ENCODE data around the gene GNPDA1. TPM values are rescaled to one million over a fixed set of nuclear protein-coding genes. Genes with fewer than 3 reads are reported as not detected.
A peak's percentile ranks its signal among the peaks of the same experiment; 100 is the strongest.

GNPDA1 gene
- total RNA-seq, 1 donor from 2014 or later: 89.8 TPM

GRCh38 chr5:141965071-141965470, 47.8 kb downstream of the GNPDA1 start:
- no peak overlapping the region for H3K27ac ChIP-seq
- Mint-ChIP-seq H3K4me3 (no peak overlapping the region), H3K27me3 (ENCODE audit: insufficient read depth, low read depth) (peaks cover 3% of the 10 kb centered on the region), H3K9me3 (no peaks in the 10 kb centered on the region), H3K4me1 (peaks cover 23% of the 10 kb centered on the region), H3K36me3 (no peaks in the 10 kb centered on the region), H3K27ac (no peak overlapping the region)
- H3K27me3 ChIP-seq: no peaks in the 10 kb centered on the region
- no peak for DNase-seq (ENCODE audit: low spot score)
- H3F3A ChIP-seq (ENCODE audit: low read depth): peaks cover 11% of the 10 kb centered on the region
- peaks cover 7% of the 10 kb centered on the region for H3K79me2 ChIP-seq (ENCODE audit: low read depth)
- H3K36me3 ChIP-seq: no peaks in the 10 kb centered on the region
- H3K4me3 ChIP-seq: no peak overlapping the region
- no peak overlapping the region for H3K4me2 ChIP-seq
- TF ChIP-seq EZH2 (IDR thresholded peaks at IDR 0.05) (no peak), CTCF (IDR thresholded peaks at IDR 0.05) (no peak), EZH2phosphoT487 (IDR thresholded peaks at IDR 0.05) (no peak)
- no peaks in the 10 kb centered on the region for H4K20me1 ChIP-seq (ENCODE audit: low read depth)
- H3K9me3 ChIP-seq (ENCODE audit: low read depth): no peaks in the 10 kb centered on the region
- peaks cover 9% of the 10 kb centered on the region for H3K4me1 ChIP-seq
- H3K9ac ChIP-seq: no peak overlapping the region
- no peak overlapping the region for H2AFZ ChIP-seq (replicated peaks)

GRCh38 chr5:141963701-141964100, 49.1 kb downstream of the GNPDA1 start:
- Histone ChIP-seq H4K20me1 (ENCODE audit: low read depth) (no peaks in the 10 kb centered on the region), H3K4me3 (no peak overlapping the region), H3F3A (ENCODE audit: low read depth) (no peaks in the 10 kb centered on the region), H3K9ac (no peak overlapping the region), H3K4me2 (no peak overlapping the region), H3K79me2 (ENCODE audit: low read depth) (no peaks in the 10 kb centered on the region), H2AFZ (replicated peaks) (no peak overlapping the region), H3K4me1 (peaks cover 5% of the 10 kb centered on the region), H3K36me3 (no peaks in the 10 kb centered on the region), H3K27me3 (no peaks in the 10 kb centered on the region), H3K27ac (no peak overlapping the region), H3K9me3 (ENCODE audit: low read depth) (no peaks in the 10 kb centered on the region)
- DNase-seq (ENCODE audit: low spot score): no peak
- Mint-ChIP-seq H3K36me3 (no peaks in the 10 kb centered on the region), H3K4me3 (no peak overlapping the region), H3K4me1 (peaks cover 22% of the 10 kb centered on the region), H3K27ac (no peak overlapping the region), H3K9me3 (no peaks in the 10 kb centered on the region), H3K27me3 (ENCODE audit: insufficient read depth, low read depth) (peaks cover 2% of the 10 kb centered on the region)
- TF ChIP-seq CTCF (IDR thresholded peaks at IDR 0.05): no peak
- no peak for TF ChIP-seq EZH2 (IDR thresholded peaks at IDR 0.05)
- TF ChIP-seq EZH2phosphoT487 (IDR thresholded peaks at IDR 0.05): no peak

GRCh38 chr5:141961466-141961865, 51.4 kb downstream of the GNPDA1 start:
- Histone ChIP-seq H2AFZ (replicated peaks) (peak overlapping the region; percentile 34), H3K36me3 (no peaks in the 10 kb centered on the region), H3K27ac (no peak overlapping the region), H3K27me3 (no peaks in the 10 kb centered on the region), H3K4me2 (no peak overlapping the region), H3K9ac (no peak overlapping the region), H4K20me1 (ENCODE audit: low read depth) (no peaks in the 10 kb centered on the region), H3K9me3 (ENCODE audit: low read depth) (no peaks in the 10 kb centered on the region), H3K4me3 (no peak overlapping the region), H3K4me1 (peaks cover 5% of the 10 kb centered on the region), H3K79me2 (ENCODE audit: low read depth) (no peaks in the 10 kb centered on the region), H3F3A (ENCODE audit: low read depth) (no peaks in the 10 kb centered on the region)
- H3K9me3 Mint-ChIP-seq: no peaks in the 10 kb centered on the region
- no peak overlapping the region for H3K4me3 Mint-ChIP-seq
- TF ChIP-seq EZH2 (IDR thresholded peaks at IDR 0.05) (no peak), EZH2phosphoT487 (IDR thresholded peaks at IDR 0.05) (no peak), CTCF (IDR thresholded peaks at IDR 0.05) (no peak)
- no peak for DNase-seq (ENCODE audit: low spot score)
- H3K4me1 Mint-ChIP-seq: peaks cover 30% of the 10 kb centered on the region
- peak overlapping the region; percentile 51 for H3K27ac Mint-ChIP-seq
- H3K36me3 Mint-ChIP-seq: no peaks in the 10 kb centered on the region
- peaks cover 2% of the 10 kb centered on the region for H3K27me3 Mint-ChIP-seq (ENCODE audit: insufficient read depth, low read depth)
